ENCODE results near the gene MEIS2. TPM values are rescaled to one million over a fixed set of nuclear protein-coding genes. Genes with fewer than 3 reads are reported as not detected.

The MEIS2 gene
- polyA plus RNA-seq, 2 of the 4 experiments (the other 2 are of a cell fraction) = 7.3 to 11.1 TPM

DNA sequence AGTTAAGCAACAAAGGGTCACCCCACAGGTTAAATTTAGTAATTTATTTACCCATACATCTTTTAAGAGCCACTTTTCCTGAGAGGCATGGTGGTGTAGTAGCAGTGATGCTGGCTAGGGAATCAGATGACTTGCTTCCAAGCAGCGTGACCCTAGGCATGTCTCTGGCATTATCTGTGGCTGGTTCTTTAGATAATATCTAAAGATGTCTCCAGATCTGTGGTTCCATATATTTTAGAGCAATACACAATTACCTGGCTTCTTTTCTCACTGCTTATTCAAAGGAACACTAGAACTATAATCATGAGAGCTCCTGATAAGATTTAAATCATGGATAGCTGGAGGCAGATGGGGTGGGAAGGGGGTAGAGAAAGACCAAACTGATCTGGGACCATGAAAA, 21.1 kb upstream of the MEIS2 start:
- DNase-seq (ENCODE audit: low read depth in 1 of 2, low spot score in 1 of 2) (no peak), ATAC-seq (no peak), FAIRE-seq (no peak)
- H3K27ac ChIP-seq = no peak overlapping the region
- no peaks in the 10 kb centered on the region for H3K9me3 ChIP-seq
- H3K4me2 ChIP-seq = no peak overlapping the region
- no peak overlapping the region for H3K4me3 ChIP-seq
- POLR2A ChIA-PET = no interaction called here
- 96% methylated on average over 1 of the region's 1 CpG for WGBS (ENCODE audit: missing lambda C conversion rate)
- no peaks in the 10 kb centered on the region for H3K4me1 ChIP-seq
- CTCF ChIA-PET = interaction anchor here (1.7 to 2.3 kb wide), 2 partner anchors 11 to 12 kb away, joined by 3 to 6 read pairs; no protein-coding TSS in a partner anchor
- TF ChIP-seq CBX2 (IDR thresholded peaks at IDR 0.05; ENCODE audit: borderline replicate concordance, low read depth) (no peak), ZSCAN20 (CRISPR knock-in tag; IDR thresholded peaks at IDR 0.05) (no peak), RNF2 (IDR thresholded peaks at IDR 0.05; ENCODE audit: borderline replicate concordance, low read depth) (no peak)

DNA sequence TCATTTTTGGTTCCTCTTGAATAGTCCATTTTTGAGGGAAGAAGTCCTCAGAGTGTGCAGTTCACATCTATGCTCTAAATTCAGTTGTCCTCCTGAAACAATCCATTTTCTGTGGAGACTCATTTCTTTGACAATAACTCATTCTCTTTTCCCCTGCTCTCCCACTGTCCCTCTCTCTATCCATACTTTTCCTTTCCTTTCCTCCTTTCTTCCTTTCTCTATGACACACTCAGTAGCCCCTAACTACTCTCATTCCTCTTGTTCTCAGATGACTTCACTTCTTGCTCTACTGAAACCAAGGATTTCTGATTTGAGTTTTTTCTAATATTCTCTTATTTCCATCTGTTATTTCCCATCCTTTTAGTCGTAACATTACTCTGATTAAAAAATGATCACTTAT, 16.7 kb upstream of the MEIS2 start:
- no peak for DNase-seq (ENCODE audit: low read depth in 1 of 2, low spot score in 1 of 2)
- Histone ChIP-seq H3K9me3 (no peaks in the 10 kb centered on the region), H3K4me2 (no peak overlapping the region), H3K4me3 (no peak overlapping the region), H3K4me1 (no peaks in the 10 kb centered on the region), H3K27ac (no peak overlapping the region)
- no peak for FAIRE-seq
- CTCF ChIA-PET = no interaction called here
- TF ChIP-seq HOXA7 (CRISPR knock-in tag; IDR thresholded peaks at IDR 0.05) = no peak
- TF ChIP-seq, protein P1, sequence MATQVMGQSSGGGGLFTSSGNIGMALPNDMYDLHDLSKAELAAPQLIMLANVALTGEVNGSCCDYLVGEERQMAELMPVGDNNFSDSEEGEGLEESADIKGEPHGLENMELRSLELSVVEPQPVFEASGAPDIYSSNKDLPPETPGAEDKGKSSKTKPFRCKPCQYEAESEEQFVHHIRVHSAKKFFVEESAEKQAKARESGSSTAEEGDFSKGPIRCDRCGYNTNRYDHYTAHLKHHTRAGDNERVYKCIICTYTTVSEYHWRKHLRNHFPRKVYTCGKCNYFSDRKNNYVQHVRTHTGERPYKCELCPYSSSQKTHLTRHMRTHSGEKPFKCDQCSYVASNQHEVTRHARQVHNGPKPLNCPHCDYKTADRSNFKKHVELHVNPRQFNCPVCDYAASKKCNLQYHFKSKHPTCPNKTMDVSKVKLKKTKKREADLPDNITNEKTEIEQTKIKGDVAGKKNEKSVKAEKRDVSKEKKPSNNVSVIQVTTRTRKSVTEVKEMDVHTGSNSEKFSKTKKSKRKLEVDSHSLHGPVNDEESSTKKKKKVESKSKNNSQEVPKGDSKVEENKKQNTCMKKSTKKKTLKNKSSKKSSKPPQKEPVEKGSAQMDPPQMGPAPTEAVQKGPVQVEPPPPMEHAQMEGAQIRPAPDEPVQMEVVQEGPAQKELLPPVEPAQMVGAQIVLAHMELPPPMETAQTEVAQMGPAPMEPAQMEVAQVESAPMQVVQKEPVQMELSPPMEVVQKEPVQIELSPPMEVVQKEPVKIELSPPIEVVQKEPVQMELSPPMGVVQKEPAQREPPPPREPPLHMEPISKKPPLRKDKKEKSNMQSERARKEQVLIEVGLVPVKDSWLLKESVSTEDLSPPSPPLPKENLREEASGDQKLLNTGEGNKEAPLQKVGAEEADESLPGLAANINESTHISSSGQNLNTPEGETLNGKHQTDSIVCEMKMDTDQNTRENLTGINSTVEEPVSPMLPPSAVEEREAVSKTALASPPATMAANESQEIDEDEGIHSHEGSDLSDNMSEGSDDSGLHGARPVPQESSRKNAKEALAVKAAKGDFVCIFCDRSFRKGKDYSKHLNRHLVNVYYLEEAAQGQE (IDR thresholded peaks at IDR 0.05) = no peak
- TF ChIP-seq ZFP36 (IDR thresholded peaks at IDR 0.05; ENCODE audit: borderline replicate concordance, partially characterized antibody) = no peak
- TF ChIP-seq RAD21 (conservative IDR thresholded peaks at IDR 0.05 in 1 of 2, IDR thresholded peaks at IDR 0.05 in 1 of 2) = no peak
- no peak for TF ChIP-seq PHF8 (IDR thresholded peaks at IDR 0.05; ENCODE audit: borderline replicate concordance, low read depth)
- no peak for TF ChIP-seq NFE2L2 (conservative IDR thresholded peaks at IDR 0.05; ENCODE audit: low read length)
- TF ChIP-seq HOXB13 (CRISPR knock-in tag; IDR thresholded peaks at IDR 0.05; ENCODE audit: low read depth) = no peak
- TF ChIP-seq, protein P2, sequence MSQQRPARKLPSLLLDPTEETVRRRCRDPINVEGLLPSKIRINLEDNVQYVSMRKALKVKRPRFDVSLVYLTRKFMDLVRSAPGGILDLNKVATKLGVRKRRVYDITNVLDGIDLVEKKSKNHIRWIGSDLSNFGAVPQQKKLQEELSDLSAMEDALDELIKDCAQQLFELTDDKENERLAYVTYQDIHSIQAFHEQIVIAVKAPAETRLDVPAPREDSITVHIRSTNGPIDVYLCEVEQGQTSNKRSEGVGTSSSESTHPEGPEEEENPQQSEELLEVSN (IDR thresholded peaks at IDR 0.05; ENCODE audit: borderline replicate concordance, low read depth) = no peak
- TF ChIP-seq, protein P3, sequence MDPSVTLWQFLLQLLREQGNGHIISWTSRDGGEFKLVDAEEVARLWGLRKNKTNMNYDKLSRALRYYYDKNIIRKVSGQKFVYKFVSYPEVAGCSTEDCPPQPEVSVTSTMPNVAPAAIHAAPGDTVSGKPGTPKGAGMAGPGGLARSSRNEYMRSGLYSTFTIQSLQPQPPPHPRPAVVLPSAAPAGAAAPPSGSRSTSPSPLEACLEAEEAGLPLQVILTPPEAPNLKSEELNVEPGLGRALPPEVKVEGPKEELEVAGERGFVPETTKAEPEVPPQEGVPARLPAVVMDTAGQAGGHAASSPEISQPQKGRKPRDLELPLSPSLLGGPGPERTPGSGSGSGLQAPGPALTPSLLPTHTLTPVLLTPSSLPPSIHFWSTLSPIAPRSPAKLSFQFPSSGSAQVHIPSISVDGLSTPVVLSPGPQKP (IDR thresholded peaks at IDR 0.05; ENCODE audit: low read depth, low read length) = no peak
- no peak for TF ChIP-seq EP300 (IDR thresholded peaks at IDR 0.05)
- TF ChIP-seq RFX5 (IDR thresholded peaks at IDR 0.05) = no peak
- ATAC-seq = no peak
- 84% methylated on average over 1 of the region's 1 CpG for WGBS (ENCODE audit: missing lambda C conversion rate)
- POLR2A ChIA-PET = no interaction called here

DNA sequence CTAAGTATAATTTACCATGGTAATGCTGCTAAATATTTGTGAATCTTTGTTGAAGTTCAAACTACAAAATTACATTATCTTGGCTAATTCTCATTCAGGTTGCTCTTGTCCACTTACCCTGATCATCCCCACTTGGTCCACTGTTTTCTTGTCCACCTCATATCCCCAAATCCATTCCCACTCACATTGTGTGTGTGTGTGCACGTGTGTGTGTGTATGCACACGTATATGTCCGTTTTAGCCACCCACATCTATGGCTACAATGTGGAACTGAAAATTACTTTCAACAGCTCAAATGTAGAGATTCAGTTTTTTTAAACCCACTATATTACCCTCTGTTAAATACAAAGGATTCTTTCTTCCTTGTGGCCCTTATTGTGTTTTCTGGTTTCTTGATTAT, 15.2 kb upstream of the MEIS2 start:
- POLR2A ChIA-PET = no interaction called here

More for the DNA sequence above, 15.2 kb upstream of the MEIS2 start:
- 92% methylated on average over 3 of the region's 3 CpGs for WGBS (ENCODE audit: missing lambda C conversion rate)
- no peak for ATAC-seq
- CTCF ChIA-PET = no interaction called here
- Histone ChIP-seq H3K4me3 (no peak overlapping the region), H3K4me2 (no peak overlapping the region), H3K27ac (no peak overlapping the region), H3K9me3 (no peaks in the 10 kb centered on the region), H3K4me1 (no peaks in the 10 kb centered on the region)
- FAIRE-seq = no peak
- DNase-seq (ENCODE audit: low read depth in 1 of 2, low spot score in 1 of 2) = no peak
- TF ChIP-seq JUN (IDR thresholded peaks at IDR 0.05) = no peak
- TF ChIP-seq NPAS2 (CRISPR knock-in tag; IDR thresholded peaks at IDR 0.05; ENCODE audit: borderline replicate concordance) = no peak
- TF ChIP-seq, protein P4, sequence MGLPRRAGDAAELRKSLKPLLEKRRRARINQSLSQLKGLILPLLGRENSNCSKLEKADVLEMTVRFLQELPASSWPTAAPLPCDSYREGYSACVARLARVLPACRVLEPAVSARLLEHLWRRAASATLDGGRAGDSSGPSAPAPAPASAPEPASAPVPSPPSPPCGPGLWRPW (IDR thresholded peaks at IDR 0.05) = no peak
- no peak for TF ChIP-seq RCOR1 (IDR thresholded peaks at IDR 0.05; ENCODE audit: low read depth, low read length)
- no peak for TF ChIP-seq BHLHE40 (IDR thresholded peaks at IDR 0.05; ENCODE audit: low read depth, low read length)
- no peak for TF ChIP-seq KDM1A (IDR thresholded peaks at IDR 0.05; ENCODE audit: low read depth)
- no peak for TF ChIP-seq NR3C1 (IDR thresholded peaks at IDR 0.05)
- TF ChIP-seq ZSCAN20 (CRISPR knock-in tag; IDR thresholded peaks at IDR 0.05) = no peak
